IMR-90 (cell line): Measurements from ENCODE around the gene NAGPA. TPM values are rescaled to one million over a fixed set of nuclear protein-coding genes. Genes with fewer than 3 reads are reported as not detected.

Source experiments
- ATAC-seq: fragments of 200-7000 bp; cut with Tn5 transposase; 2 replicates; pipeline ENCODE4 v1.9.1; 2020; ENCODE audit warnings: low read depth, mild to moderate bottlenecking, moderate library complexity
- BruUV-seq: library from RNA; stranded (reverse); fragments of 400-500 nt; replicated peaks from 2 replicates; lab custom pipeline; 2021; lab: Mats Ljungman, UMichigan
- CTCF ChIA-PET: fragments of 300-600 bp; formaldehyde crosslinking; extraction: SDS; loops from one replicate; lab custom pipeline; 2021; ENCODE audit warnings: antibody characterized with exemption; lab: Yijun Ruan, JAX
- POLR2A ChIA-PET: fragments of 300-600 bp; sonication (Branson Sonifier 250); formaldehyde crosslinking; loops from one replicate; lab custom pipeline; 2022; ENCODE audit warnings: antibody characterized with exemption; ENCODE audit not compliant: unreplicated experiment; lab: Charles Lee
- DNase-seq: peaks from one replicate; pipeline ENCODE4 v3.0.0; 2013
- H2AFZ ChIP-seq: replicated peaks from 2 replicates; pipeline ENCODE3; 2013; ENCODE audit warnings: low read length, mild to moderate bottlenecking; ENCODE audit not compliant: poor library complexity
- H2AK5ac ChIP-seq: 2 replicates; pipeline ENCODE4 v1.6.1; 2013; ENCODE audit warnings: low read depth, low read length, inconsistent platforms
- H2AK9ac ChIP-seq: replicated peaks from 2 replicates; pipeline ENCODE3; 2013; ENCODE audit warnings: mild to moderate bottlenecking, low read depth, low read length, moderate library complexity; ENCODE audit not compliant: poor library complexity
- H2BK120ac ChIP-seq: 2 replicates; pipeline ENCODE4 v1.6.1; 2013; ENCODE audit warnings: low read depth, low read length, inconsistent platforms
- H2BK15ac ChIP-seq: 3 replicates; pipeline ENCODE4 v1.6.1; 2013; ENCODE audit warnings: low read depth, low read length, inconsistent platforms
- H2BK20ac ChIP-seq: 2 replicates; pipeline ENCODE4 v1.6.1; 2013; ENCODE audit warnings: low read depth, mild to moderate bottlenecking, inconsistent platforms, low read length, moderate library complexity
- H2BK5ac ChIP-seq: 2 replicates; pipeline ENCODE4 v1.6.1; 2013; ENCODE audit warnings: mild to moderate bottlenecking, low read depth, low read length, inconsistent platforms; ENCODE audit not compliant: poor library complexity, severe bottlenecking
- H3K14ac ChIP-seq: replicated peaks from 2 replicates; pipeline ENCODE4 v1.6.1; 2013; ENCODE audit warnings: low read depth, low read length, inconsistent platforms
- H3K18ac ChIP-seq: 2 replicates; pipeline ENCODE4 v1.6.1; 2013; ENCODE audit warnings: low read depth, low read length, control low read depth
- H3K23ac ChIP-seq: 2 replicates; pipeline ENCODE4 v1.6.1; 2013; ENCODE audit warnings: low read depth, low read length, inconsistent platforms
- H3K27ac ChIP-seq: 2 replicates; pipeline ENCODE4 v1.5.1; 2013; ENCODE audit warnings: mild to moderate bottlenecking, control low read depth, low read length; ENCODE audit not compliant: insufficient read depth
- H3K27me3 ChIP-seq: 2 replicates; pipeline ENCODE4 v1.6.1; 2013; ENCODE audit warnings: low read length; ENCODE audit not compliant: control insufficient read depth, insufficient read depth
- H3K36me3 ChIP-seq: 2 replicates; pipeline ENCODE4 v1.6.1; 2013; ENCODE audit warnings: low read length, mixed read lengths; ENCODE audit not compliant: control insufficient read depth, insufficient read depth
- H3K4ac ChIP-seq: 2 replicates; pipeline ENCODE4 v1.6.1; 2013; ENCODE audit warnings: low read depth, low read length, inconsistent platforms
- H3K4me1 ChIP-seq: 2 replicates; pipeline ENCODE4 v1.6.1; 2013; ENCODE audit warnings: low read length, mixed read lengths; ENCODE audit not compliant: control insufficient read depth, insufficient read depth
- H3K4me2 ChIP-seq: 2 replicates; pipeline ENCODE4 v1.6.1; 2013; ENCODE audit warnings: low read depth, mild to moderate bottlenecking, control low read depth, low read length, moderate library complexity
- H3K4me3 ChIP-seq: 2 replicates; pipeline ENCODE4 v1.5.1; 2013; ENCODE audit warnings: low read depth, mild to moderate bottlenecking, control low read depth, low read length, moderate library complexity; ENCODE audit not compliant: insufficient read depth
- H3K56ac ChIP-seq: 2 replicates; pipeline ENCODE4 v1.6.1; 2013; ENCODE audit warnings: low read length, inconsistent platforms; ENCODE audit not compliant: insufficient read depth; ENCODE audit errors: extremely low read depth
- H3K79me1 ChIP-seq, 2 experiments: 2 replicates each; pipeline ENCODE4 v1.6.1; 2013; ENCODE audit warnings: low read length in 2 of 2, inconsistent platforms in 1 of 2, low read depth in 1 of 2
- H3K9ac ChIP-seq: 2 replicates; pipeline ENCODE4 v1.6.1; 2013; ENCODE audit warnings: low read depth, low read length, control low read depth
- H3K9me1 ChIP-seq: 2 replicates; pipeline ENCODE4 v1.6.1; 2013; ENCODE audit warnings: low read length, inconsistent platforms; ENCODE audit not compliant: insufficient read depth
- H3K9me3 ChIP-seq: 2 replicates; pipeline ENCODE4 v1.6.1; 2013; ENCODE audit warnings: low read length; ENCODE audit not compliant: control insufficient read depth, insufficient read depth
- H4K20me1 ChIP-seq: 2 replicates; pipeline ENCODE4 v1.6.1; 2013; ENCODE audit warnings: low read length, inconsistent platforms; ENCODE audit not compliant: insufficient read depth
- H4K5ac ChIP-seq: 2 replicates; pipeline ENCODE4 v1.6.1; 2013; ENCODE audit warnings: mild to moderate bottlenecking, low read depth, low read length, control low read depth
- H4K8ac ChIP-seq, 2 experiments: 2 replicates each; pipeline ENCODE4 v1.6.1; 2013; ENCODE audit warnings: low read depth in 2 of 2, low read length in 2 of 2, control low read depth in 1 of 2, inconsistent platforms in 1 of 2
- H4K91ac ChIP-seq: 2 replicates; pipeline ENCODE4 v1.6.1; 2013; ENCODE audit warnings: low read depth, low read length, inconsistent platforms; ENCODE audit not compliant: insufficient read depth
- BHLHE40 ChIP-seq: fragments of 150-350 bp; IDR thresholded peaks from 2 replicates; pipeline ENCODE4 v1.6.1; 2016; ENCODE audit warnings: mild to moderate bottlenecking, low read depth, low read length
- CEBPB ChIP-seq: IDR thresholded peaks from 2 replicates; pipeline ENCODE4 v1.6.1; 2012; ENCODE audit warnings: low read depth, low read length, improper control_type of control experiment
- CHD1 ChIP-seq: IDR thresholded peaks from 2 replicates; pipeline ENCODE4 v1.6.1; 2012; ENCODE audit warnings: low read depth, low read length, improper control_type of control experiment
- FOS ChIP-seq: fragments of 150-350 bp; IDR thresholded peaks from 2 replicates; pipeline ENCODE4 v1.6.1; 2016; ENCODE audit warnings: low read depth, low read length
- MAFK ChIP-seq: IDR thresholded peaks from 2 replicates; pipeline ENCODE4 v1.6.1; 2012; ENCODE audit warnings: low read depth, low read length, improper control_type of control experiment
- MAZ ChIP-seq: IDR thresholded peaks from 2 replicates; pipeline ENCODE4 v1.6.1; 2012; ENCODE audit warnings: low read depth, mild to moderate bottlenecking, low read length, improper control_type of control experiment, moderate library complexity, borderline replicate concordance
- MXI1 ChIP-seq: IDR thresholded peaks from 2 replicates; pipeline ENCODE4 v1.6.1; 2012; ENCODE audit warnings: low read depth, mild to moderate bottlenecking, low read length, moderate library complexity, borderline replicate concordance
- NFE2L2 ChIP-seq: fragments of 150-350 bp; IDR thresholded peaks from 2 replicates; pipeline ENCODE4 v1.6.1; 2016; ENCODE audit warnings: low read depth, mild to moderate bottlenecking, low read length
- POLR2A ChIP-seq: IDR thresholded peaks from 2 replicates; pipeline ENCODE4 v1.6.1; 2012; ENCODE audit warnings: mild to moderate bottlenecking, low read depth, low read length
- RAD21 ChIP-seq: IDR thresholded peaks from 2 replicates; pipeline ENCODE4 v1.6.1; 2012; ENCODE audit warnings: low read length, improper control_type of control experiment
- RCOR1 ChIP-seq: IDR thresholded peaks from 2 replicates; pipeline ENCODE4 v1.6.1; 2012; ENCODE audit warnings: mild to moderate bottlenecking, low read length, improper control_type of control experiment; ENCODE audit not compliant: insufficient replicate concordance
- RFX5 ChIP-seq: IDR thresholded peaks from 2 replicates; pipeline ENCODE4 v1.8.0; 2012; ENCODE audit warnings: low read depth, mild to moderate bottlenecking, low read length, moderate library complexity
- SMC3 ChIP-seq: fragments of 150-350 bp; IDR thresholded peaks from 2 replicates; pipeline ENCODE4 v1.6.1; 2016; ENCODE audit warnings: low read depth, mild to moderate bottlenecking, antibody characterized with exemption, low read length, moderate library complexity
- WGBS, 2 experiments: methylation state at CpG; one replicate each; pipeline versions ENCODE4 v1.1.5 to v1.1.7; 2013; ENCODE audit warnings: missing lambda C conversion rate in 2 of 2; ENCODE audit not compliant: insufficient read length in 1 of 2; ENCODE audit errors: extremely low coverage in 2 of 2; 5-methylcytosine and 5-hydroxymethylcytosine counted together
- dilution Hi-C: fragments of 300-500 bp; cut with HindIII; formaldehyde crosslinking; loops from one replicate; pipeline ENCODE4 v1.14.3; 2018; ENCODE audit warnings: low sequenced_read_pairs; ENCODE audit not compliant: unreplicated experiment
- in situ Hi-C: fragments of 300-500 bp; cut with MboI; formaldehyde crosslinking; loops from 3 replicates; pipeline ENCODE4 v1.14.3; 2019; ENCODE audit warnings: low sequenced_read_pairs, inconsistent platforms, mixed read lengths
- intact Hi-C: fragments of 100-400 bp; cut with micrococcal nuclease; formaldehyde crosslinking; loops from 2 replicates; pipeline ENCODE4 v1.10.0; 2022
- polyA plus RNA-seq, 3 experiments: library from polyadenylated mRNA; depleted of rRNA; stranded (reverse); fragments of >200 nt; gene quantifications; 2 replicates each; pipeline ENCODE4 v1.2.3, GENCODE V29; 2012; ENCODE audit warnings: low replicate concordance in 1 of 3
- total RNA-seq: library from RNA; depleted of rRNA; stranded (reverse); fragments of >200 nt; gene quantifications from 2 replicates; pipeline ENCODE4 v1.2.3, GENCODE V29; 2012
- TF ChIP-seq, protein P1 (sequence below): conservative IDR thresholded peaks from 2 replicates; pipeline ENCODE4 v1.5.1; 2012; ENCODE audit warnings: mild to moderate bottlenecking, low read depth, low read length, improper control_type of control experiment
- TF ChIP-seq, protein P2 (sequence below): fragments of 150-350 bp; IDR thresholded peaks from 2 replicates; pipeline ENCODE4 v1.6.1; 2016; ENCODE audit warnings: low read depth, mild to moderate bottlenecking, low read length, moderate library complexity, borderline replicate concordance
- TF ChIP-seq, protein P3 (sequence below): fragments of 150-350 bp; IDR thresholded peaks from 2 replicates; pipeline ENCODE4 v1.6.1; 2017; ENCODE audit warnings: mild to moderate bottlenecking, antibody characterized with exemption, low read length, low read depth

Gene NAGPA
- total and polyA plus RNA-seq, 2 of the 4 experiments (the other 2 are of a cell fraction): 6.5 to 12.2 TPM

DNA sequence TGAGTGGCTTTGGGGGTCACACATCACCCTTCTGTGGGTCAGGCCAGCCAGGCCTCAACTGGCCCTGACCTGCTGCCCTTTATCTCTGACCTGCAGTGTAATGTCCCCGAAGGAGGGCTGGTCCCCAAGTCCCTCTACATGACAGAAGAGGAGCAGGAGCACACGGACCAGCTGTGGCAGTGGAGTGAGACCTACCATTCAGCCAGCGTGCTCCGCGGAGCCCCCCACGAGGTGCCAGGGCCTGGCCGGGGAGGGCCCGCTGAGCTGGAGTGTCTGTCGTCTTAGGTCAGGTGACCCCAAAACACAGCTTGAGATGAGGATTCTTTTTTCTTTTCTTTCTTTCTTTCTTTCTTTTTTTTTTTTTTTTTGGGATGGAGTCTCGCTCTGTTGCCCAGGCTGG, 26.5 kb downstream of the NAGPA start:
- H2BK20ac ChIP-seq: no peak overlapping the region
- no peak overlapping the region for H3K23ac ChIP-seq
- no peak overlapping the region for H3K9ac ChIP-seq
- H4K5ac ChIP-seq: no peak overlapping the region
- H3K4ac ChIP-seq: no peak overlapping the region
- H3K9me3 ChIP-seq: no peaks in the 10 kb centered on the region
- H3K4me3 ChIP-seq: no peak overlapping the region
- DNase-seq: no peak
- H2AK5ac ChIP-seq: no peak overlapping the region
- ATAC-seq: no peak
- H3K4me2 ChIP-seq: no peak overlapping the region
- H3K18ac ChIP-seq: no peak overlapping the region
- TF ChIP-seq NFE2L2: no peak
- no peak for TF ChIP-seq MAZ
- TF ChIP-seq SMC3: no peak
- TF ChIP-seq RCOR1: no peak
- no peak for TF ChIP-seq CHD1
- TF ChIP-seq FOS: no peak
- no peak for TF ChIP-seq MXI1
- TF ChIP-seq MAFK: no peak
- TF ChIP-seq, protein P1, sequence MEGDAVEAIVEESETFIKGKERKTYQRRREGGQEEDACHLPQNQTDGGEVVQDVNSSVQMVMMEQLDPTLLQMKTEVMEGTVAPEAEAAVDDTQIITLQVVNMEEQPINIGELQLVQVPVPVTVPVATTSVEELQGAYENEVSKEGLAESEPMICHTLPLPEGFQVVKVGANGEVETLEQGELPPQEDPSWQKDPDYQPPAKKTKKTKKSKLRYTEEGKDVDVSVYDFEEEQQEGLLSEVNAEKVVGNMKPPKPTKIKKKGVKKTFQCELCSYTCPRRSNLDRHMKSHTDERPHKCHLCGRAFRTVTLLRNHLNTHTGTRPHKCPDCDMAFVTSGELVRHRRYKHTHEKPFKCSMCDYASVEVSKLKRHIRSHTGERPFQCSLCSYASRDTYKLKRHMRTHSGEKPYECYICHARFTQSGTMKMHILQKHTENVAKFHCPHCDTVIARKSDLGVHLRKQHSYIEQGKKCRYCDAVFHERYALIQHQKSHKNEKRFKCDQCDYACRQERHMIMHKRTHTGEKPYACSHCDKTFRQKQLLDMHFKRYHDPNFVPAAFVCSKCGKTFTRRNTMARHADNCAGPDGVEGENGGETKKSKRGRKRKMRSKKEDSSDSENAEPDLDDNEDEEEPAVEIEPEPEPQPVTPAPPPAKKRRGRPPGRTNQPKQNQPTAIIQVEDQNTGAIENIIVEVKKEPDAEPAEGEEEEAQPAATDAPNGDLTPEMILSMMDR: no peak
- no peak for TF ChIP-seq POLR2A
- TF ChIP-seq CEBPB: no peak
- TF ChIP-seq, protein P2, sequence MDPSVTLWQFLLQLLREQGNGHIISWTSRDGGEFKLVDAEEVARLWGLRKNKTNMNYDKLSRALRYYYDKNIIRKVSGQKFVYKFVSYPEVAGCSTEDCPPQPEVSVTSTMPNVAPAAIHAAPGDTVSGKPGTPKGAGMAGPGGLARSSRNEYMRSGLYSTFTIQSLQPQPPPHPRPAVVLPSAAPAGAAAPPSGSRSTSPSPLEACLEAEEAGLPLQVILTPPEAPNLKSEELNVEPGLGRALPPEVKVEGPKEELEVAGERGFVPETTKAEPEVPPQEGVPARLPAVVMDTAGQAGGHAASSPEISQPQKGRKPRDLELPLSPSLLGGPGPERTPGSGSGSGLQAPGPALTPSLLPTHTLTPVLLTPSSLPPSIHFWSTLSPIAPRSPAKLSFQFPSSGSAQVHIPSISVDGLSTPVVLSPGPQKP: no peak
- no peak for TF ChIP-seq RFX5
- TF ChIP-seq RAD21: no peak
- TF ChIP-seq, protein P3, sequence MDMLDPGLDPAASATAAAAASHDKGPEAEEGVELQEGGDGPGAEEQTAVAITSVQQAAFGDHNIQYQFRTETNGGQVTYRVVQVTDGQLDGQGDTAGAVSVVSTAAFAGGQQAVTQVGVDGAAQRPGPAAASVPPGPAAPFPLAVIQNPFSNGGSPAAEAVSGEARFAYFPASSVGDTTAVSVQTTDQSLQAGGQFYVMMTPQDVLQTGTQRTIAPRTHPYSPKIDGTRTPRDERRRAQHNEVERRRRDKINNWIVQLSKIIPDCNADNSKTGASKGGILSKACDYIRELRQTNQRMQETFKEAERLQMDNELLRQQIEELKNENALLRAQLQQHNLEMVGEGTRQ: no peak
- no peak for TF ChIP-seq BHLHE40
- H3K36me3 ChIP-seq: no peaks in the 10 kb centered on the region
- H2AK9ac ChIP-seq: no peak overlapping the region
- dilution Hi-C loops: no loop called here
- in situ Hi-C loops: no loop called here
- WGBS, 2 experiments: no CpG with 5 or more reads among the region's 10 CpGs
- H3K27me3 ChIP-seq: peaks cover 28% of the 10 kb centered on the region
- H3K27ac ChIP-seq: no peak overlapping the region
- CTCF ChIA-PET: no interaction called here
- BruUV-seq: no TSS peak
- no peak overlapping the region for H2BK15ac ChIP-seq
- POLR2A ChIA-PET: interaction anchor here (0.6 kb wide), 1 partner anchor 205 kb away, joined by 4 read pairs; the partner anchor contains the start of gene ROGDI
- no peak overlapping the region for H3K56ac ChIP-seq
- no peaks in the 10 kb centered on the region for H3K4me1 ChIP-seq
- no peak overlapping the region for H2BK5ac ChIP-seq
- no peaks in the 10 kb centered on the region for H3K9me1 ChIP-seq
- no peak overlapping the region for H2BK120ac ChIP-seq
- H2AFZ ChIP-seq: no peak overlapping the region
- H4K8ac ChIP-seq: no peak overlapping the region
- H4K91ac ChIP-seq: no peak overlapping the region
- intact Hi-C loops: no loop called here
- no peaks in the 10 kb centered on the region for H4K20me1 ChIP-seq
- no peaks in the 10 kb centered on the region for H3K79me1 ChIP-seq
- H3K14ac ChIP-seq: no peak overlapping the region
